Measurements from ENCODE around the gene LRCOL1. TPM values are rescaled to one million over a fixed set of nuclear protein-coding genes. Genes with fewer than 3 reads are reported as not detected.

Gene LRCOL1
- total RNA-seq, 1 experiment from 2014 or later: not detected

GRCh38 chr12:132581348-132582057 is 28.9 kb downstream of the LRCOL1 start:
- Histone ChIP-seq H3K36me3 (ENCODE audit: control insufficient read depth, insufficient read depth, low read length) (no peaks in the 10 kb centered on the region), H3K27ac (ENCODE audit: low read length) (no peak overlapping the region), H3K4me3 (ENCODE audit: low read depth in 2 of 2, low read length in 2 of 2) (no peak overlapping the region), H3K27me3 (ENCODE audit: control insufficient read depth, insufficient read depth, low read length) (no peaks in the 10 kb centered on the region), H3K9me3 (ENCODE audit: control insufficient read depth, insufficient read depth, low read depth, low read length) (no peaks in the 10 kb centered on the region), H3K4me1 (ENCODE audit: control insufficient read depth, insufficient read depth, low read length) (no peaks in the 10 kb centered on the region)
- ChIA-PET POLR2A (no interaction called here), CTCF (no interaction called here)
- ATAC-seq (no peak), DNase-seq (ENCODE audit: low read depth, low spot score) (no peak)
- in situ Hi-C loops (cut with HindIII; ENCODE audit: low pct_unique_long_range_greater_than_20kb, low sequenced_read_pairs) (no loop called here), intact Hi-C loops (cut with micrococcal nuclease; ENCODE audit: unreplicated experiment) (no loop called here)
- BruUV-seq (replicated peaks): no TSS peak
- TF ChIP-seq TCF7L2 (IDR thresholded peaks at IDR 0.05; ENCODE audit: low read depth, low read length) (no peak), POLR2AphosphoS5 (IDR thresholded peaks at IDR 0.05; ENCODE audit: low read depth, low read length) (no peak), REST (IDR thresholded peaks at IDR 0.05; ENCODE audit: insufficient read depth in 1 of 2, low read depth in 2 of 2, low read length in 1 of 2) (no peak), SIN3A (IDR thresholded peaks at IDR 0.05; ENCODE audit: borderline replicate concordance, insufficient read depth, low read depth, low read length) (no peak), CTCF (IDR thresholded peaks at IDR 0.05) (no peak)

- no peak overlapping the region for H3K4me3 ChIP-seq (ENCODE audit: low read depth in 2 of 2, low read length in 2 of 2)
- no peaks in the 10 kb centered on the region for H3K9me3 ChIP-seq (ENCODE audit: control insufficient read depth, insufficient read depth, low read depth, low read length)
- intact Hi-C loops (cut with micrococcal nuclease; ENCODE audit: unreplicated experiment): no loop called here
- no peaks in the 10 kb centered on the region for H3K4me1 ChIP-seq (ENCODE audit: control insufficient read depth, insufficient read depth, low read length)
- in situ Hi-C loops (cut with HindIII; ENCODE audit: low pct_unique_long_range_greater_than_20kb, low sequenced_read_pairs): no loop called here
- BruUV-seq (replicated peaks): no TSS peak
- no peak for ATAC-seq
- ChIA-PET POLR2A (no interaction called here), CTCF (no interaction called here)
- no peaks in the 10 kb centered on the region for H3K36me3 ChIP-seq (ENCODE audit: control insufficient read depth, insufficient read depth, low read length)
- no peak overlapping the region for H3K27ac ChIP-seq (ENCODE audit: low read length)
- H3K27me3 ChIP-seq (ENCODE audit: control insufficient read depth, insufficient read depth, low read length): no peaks in the 10 kb centered on the region
- DNase-seq (ENCODE audit: low read depth, low spot score): no peak
- TF ChIP-seq SIN3A (IDR thresholded peaks at IDR 0.05; ENCODE audit: borderline replicate concordance, insufficient read depth, low read depth, low read length) (no peak), REST (IDR thresholded peaks at IDR 0.05; ENCODE audit: insufficient read depth in 1 of 2, low read depth in 2 of 2, low read length in 1 of 2) (no peak), TCF7L2 (IDR thresholded peaks at IDR 0.05; ENCODE audit: low read depth, low read length) (no peak), CTCF (IDR thresholded peaks at IDR 0.05) (no peak), POLR2AphosphoS5 (IDR thresholded peaks at IDR 0.05; ENCODE audit: low read depth, low read length) (no peak)
Observed at GRCh38 chr12:132580701-132581292, 29.6 kb downstream of the LRCOL1 start.

All from Panc1 (cell line).